Keratinocyte (primary cell): ENCODE data around the gene KIF25. TPM values are rescaled to one million over a fixed set of nuclear protein-coding genes. Genes with fewer than 3 reads are reported as not detected.

Source experiments
- DNase-seq: peaks from one replicate; pipeline ENCODE4 v3.0.0-alpha.2; 2011; ENCODE audit warnings: low read depth, missing footprints, low spot score
- FAIRE-seq: peaks from 2 replicates; lab custom pipeline; 2011; peaks lifted over from hg19 to GRCh38; lab: Jason Lieb, UNC
- H2AFZ ChIP-seq: 2 replicates; pipeline ENCODE4 v1.6.0; 2012; ENCODE audit warnings: low read length, control low read depth, inconsistent platforms; ENCODE audit not compliant: control insufficient read depth
- H3K27ac ChIP-seq: 2 replicates; pipeline ENCODE4 v1.5.1; 2011; ENCODE audit warnings: low read length; ENCODE audit not compliant: control insufficient read depth, insufficient read depth
- H3K27me3 ChIP-seq: 3 replicates; pipeline ENCODE4 v1.6.0; 2011; ENCODE audit warnings: low read length; ENCODE audit not compliant: control insufficient read depth, insufficient read depth; ENCODE audit errors: extremely low read depth
- H3K36me3 ChIP-seq, 2 experiments: 2 replicates in 1 of 2; 3 replicates in 1 of 2; pipeline ENCODE4 v1.5.1; 2011; ENCODE audit warnings: low read length in 2 of 2, mild to moderate bottlenecking in 1 of 2; ENCODE audit not compliant: control insufficient read depth in 2 of 2, insufficient read depth in 2 of 2; ENCODE audit errors: extremely low read depth in 1 of 2
- H3K4me1 ChIP-seq: 3 replicates; pipeline ENCODE4 v1.5.1; 2011; ENCODE audit warnings: low read length; ENCODE audit not compliant: control insufficient read depth, insufficient read depth; ENCODE audit errors: extremely low read depth
- H3K4me2 ChIP-seq: 3 replicates; pipeline ENCODE4 v1.6.0; 2011; ENCODE audit warnings: low read depth, low read length; ENCODE audit not compliant: control insufficient read depth, insufficient read depth; ENCODE audit errors: extremely low read depth
- H3K4me3 ChIP-seq, 3 experiments: fragments of 200-600 bp in 1 of 3; sonication (generic) in 1 of 3; 2 replicates in 2 of 3; 3 replicates in 1 of 3; pipeline ENCODE4 v1.5.1; 2011 to 2016; ENCODE audit warnings: low read length in 3 of 3, mild to moderate bottlenecking in 3 of 3, control low read depth in 2 of 3, inconsistent platforms in 1 of 3, low read depth in 1 of 3, mixed read lengths in 1 of 3, mixed run types in 1 of 3, moderate library complexity in 1 of 3; ENCODE audit not compliant: control insufficient read depth in 2 of 3, insufficient read depth in 2 of 3; ENCODE audit errors: extremely low read depth in 1 of 3
- H3K79me2 ChIP-seq: 2 replicates; pipeline ENCODE4 v1.6.0; 2012; ENCODE audit warnings: low read length; ENCODE audit not compliant: control insufficient read depth, insufficient read depth
- H3K9ac ChIP-seq: 3 replicates; pipeline ENCODE4 v1.6.0; 2011; ENCODE audit warnings: low read length; ENCODE audit not compliant: control insufficient read depth, insufficient read depth; ENCODE audit errors: extremely low read depth
- H3K9me1 ChIP-seq: 3 replicates; pipeline ENCODE4 v1.6.0; 2011; ENCODE audit warnings: low read length; ENCODE audit not compliant: control insufficient read depth, insufficient read depth; ENCODE audit errors: extremely low read depth
- H3K9me3 ChIP-seq: 2 replicates; pipeline ENCODE4 v1.5.1; 2012; ENCODE audit warnings: low read depth, low read length; ENCODE audit not compliant: control insufficient read depth
- H4K20me1 ChIP-seq: 3 replicates; pipeline ENCODE4 v1.6.0; 2011; ENCODE audit warnings: low read length; ENCODE audit not compliant: control insufficient read depth, insufficient read depth; ENCODE audit errors: extremely low read depth
- EZH2 ChIP-seq: IDR thresholded peaks from one replicate; pipeline ENCODE4 v1.6.1; 2012; ENCODE audit warnings: inconsistent platforms, mild to moderate bottlenecking, low read length, moderate library complexity
- dilution Hi-C: fragments of 300-500 bp; cut with MboI; formaldehyde crosslinking; loops from one replicate; pipeline ENCODE4 v1.7.0; 2020; ENCODE audit warnings: low sequenced_read_pairs; ENCODE audit not compliant: extremely low pct_ligation_motif_present
- polyA plus RNA-seq, 5 experiments: library from polyadenylated mRNA; depleted of rRNA in 3 of 5; stranded (reverse) in 3 of 5; stranded (forward) in 1 of 5; unstranded in 1 of 5; fragments of >200 nt; gene quantifications; 1 replicate in 1 of 5; 2 replicates in 3 of 5; 3 replicates in 1 of 5; pipeline versions ENCODE4 v1.2.1 to v1.2.3, GENCODE V29; 2011 to 2012; ENCODE audit warnings: missing spikeins in 2 of 5, low read depth in 1 of 5, low replicate concordance in 1 of 5
- TF ChIP-seq, protein P1 (sequence below), 3 experiments: IDR thresholded peaks in 1 of 3; conservative IDR thresholded peaks in 1 of 3; optimal IDR thresholded peaks in 1 of 3; 2 replicates in 2 of 3; 3 replicates in 1 of 3; pipeline versions ENCODE3 to v1.5.1; 2011; ENCODE audit warnings: low read length in 3 of 3, mild to moderate bottlenecking in 3 of 3, moderate library complexity in 2 of 3, control low read depth in 1 of 3, inconsistent platforms in 1 of 3; ENCODE audit not compliant: insufficient read depth in 2 of 3; ENCODE audit errors: extremely low read depth in 1 of 3

Gene KIF25
- polyA plus RNA-seq, 1 donor (not counting 4 experiments of a cell fraction or from before 2014, with no cell fraction given): not detected

DNA sequence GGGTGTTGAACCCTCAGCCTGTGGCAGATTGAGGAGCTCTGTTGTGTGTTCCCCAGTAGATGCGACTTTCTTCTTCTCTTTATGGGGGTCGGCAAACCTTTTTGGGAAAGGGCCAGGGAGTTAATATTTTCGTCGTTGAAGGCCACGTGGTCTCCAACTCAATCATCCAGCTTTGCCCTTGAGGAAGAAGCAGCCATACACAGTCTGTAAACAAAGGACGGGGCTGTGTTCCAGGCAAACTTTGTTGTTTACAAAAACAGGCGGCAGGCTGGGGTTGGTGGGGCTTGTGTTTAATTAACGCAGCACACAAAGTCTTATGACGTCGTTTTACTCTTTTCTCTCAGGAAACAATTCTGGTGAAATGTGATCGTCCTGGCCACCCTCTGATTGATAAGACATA, 20.2 kb downstream of the KIF25 start:
- no peaks in the 10 kb centered on the region for H3K9me1 ChIP-seq
- H2AFZ ChIP-seq: no peak overlapping the region
- TF ChIP-seq EZH2: no peak
- TF ChIP-seq, protein P1, sequence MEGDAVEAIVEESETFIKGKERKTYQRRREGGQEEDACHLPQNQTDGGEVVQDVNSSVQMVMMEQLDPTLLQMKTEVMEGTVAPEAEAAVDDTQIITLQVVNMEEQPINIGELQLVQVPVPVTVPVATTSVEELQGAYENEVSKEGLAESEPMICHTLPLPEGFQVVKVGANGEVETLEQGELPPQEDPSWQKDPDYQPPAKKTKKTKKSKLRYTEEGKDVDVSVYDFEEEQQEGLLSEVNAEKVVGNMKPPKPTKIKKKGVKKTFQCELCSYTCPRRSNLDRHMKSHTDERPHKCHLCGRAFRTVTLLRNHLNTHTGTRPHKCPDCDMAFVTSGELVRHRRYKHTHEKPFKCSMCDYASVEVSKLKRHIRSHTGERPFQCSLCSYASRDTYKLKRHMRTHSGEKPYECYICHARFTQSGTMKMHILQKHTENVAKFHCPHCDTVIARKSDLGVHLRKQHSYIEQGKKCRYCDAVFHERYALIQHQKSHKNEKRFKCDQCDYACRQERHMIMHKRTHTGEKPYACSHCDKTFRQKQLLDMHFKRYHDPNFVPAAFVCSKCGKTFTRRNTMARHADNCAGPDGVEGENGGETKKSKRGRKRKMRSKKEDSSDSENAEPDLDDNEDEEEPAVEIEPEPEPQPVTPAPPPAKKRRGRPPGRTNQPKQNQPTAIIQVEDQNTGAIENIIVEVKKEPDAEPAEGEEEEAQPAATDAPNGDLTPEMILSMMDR (optimal IDR thresholded peaks at IDR 0.05 in 1 of 3, IDR thresholded peaks at IDR 0.05 in 1 of 3, conservative IDR thresholded peaks at IDR 0.05 in 1 of 3; ENCODE audit: extremely low read depth in 1 of 3, insufficient read depth in 2 of 3, low read length in 3 of 3): no peak
- H3K4me3 ChIP-seq: no peak overlapping the region
- FAIRE-seq: no peak
- DNase-seq: no peak
- no peaks in the 10 kb centered on the region for H3K36me3 ChIP-seq
- H4K20me1 ChIP-seq: no peaks in the 10 kb centered on the region
- no peaks in the 10 kb centered on the region for H3K79me2 ChIP-seq
- dilution Hi-C loops: no loop called here
- H3K9me3 ChIP-seq: peaks cover 12% of the 10 kb centered on the region
- peaks cover 45% of the 10 kb centered on the region for H3K27me3 ChIP-seq
- peaks cover 8% of the 10 kb centered on the region for H3K4me1 ChIP-seq
- H3K9ac ChIP-seq: no peak overlapping the region
- H3K27ac ChIP-seq: no peak overlapping the region
- H3K4me2 ChIP-seq: no peak overlapping the region

DNA sequence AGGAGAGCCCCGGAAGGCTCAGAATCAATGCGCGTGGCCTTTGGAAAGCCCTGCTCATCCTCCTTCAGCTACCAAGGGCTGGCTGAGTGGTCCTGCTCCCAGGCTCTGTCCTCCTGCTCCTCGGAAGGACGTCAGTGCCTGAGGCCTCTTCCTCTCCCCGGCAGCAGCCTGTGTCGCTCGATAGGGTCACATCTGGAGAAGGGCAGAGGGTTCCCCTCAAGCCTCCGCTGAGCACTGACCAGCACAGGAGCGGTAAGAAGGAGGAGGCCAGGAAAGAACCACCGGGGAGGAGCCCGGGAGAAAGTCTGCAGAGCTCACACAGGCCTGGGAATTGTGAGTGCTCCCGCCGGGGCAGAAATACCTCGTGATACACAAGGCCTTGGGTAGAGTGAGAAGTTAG, 21.2 kb downstream of the KIF25 start:
- H3K36me3 ChIP-seq: no peaks in the 10 kb centered on the region
- dilution Hi-C loops: no loop called here
- peaks cover 39% of the 10 kb centered on the region for H3K27me3 ChIP-seq
- H3K9me1 ChIP-seq: no peaks in the 10 kb centered on the region
- no peak overlapping the region for H3K9ac ChIP-seq
- H3K79me2 ChIP-seq: no peaks in the 10 kb centered on the region
- H2AFZ ChIP-seq: no peak overlapping the region
- no peak for TF ChIP-seq EZH2
- no peaks in the 10 kb centered on the region for H4K20me1 ChIP-seq
- H3K27ac ChIP-seq: no peak overlapping the region
- no peak overlapping the region for H3K4me3 ChIP-seq
- no peak for DNase-seq
- peaks cover 7% of the 10 kb centered on the region for H3K9me3 ChIP-seq
- FAIRE-seq: no peak
- peaks cover 8% of the 10 kb centered on the region for H3K4me1 ChIP-seq
- H3K4me2 ChIP-seq: no peak overlapping the region

DNA sequence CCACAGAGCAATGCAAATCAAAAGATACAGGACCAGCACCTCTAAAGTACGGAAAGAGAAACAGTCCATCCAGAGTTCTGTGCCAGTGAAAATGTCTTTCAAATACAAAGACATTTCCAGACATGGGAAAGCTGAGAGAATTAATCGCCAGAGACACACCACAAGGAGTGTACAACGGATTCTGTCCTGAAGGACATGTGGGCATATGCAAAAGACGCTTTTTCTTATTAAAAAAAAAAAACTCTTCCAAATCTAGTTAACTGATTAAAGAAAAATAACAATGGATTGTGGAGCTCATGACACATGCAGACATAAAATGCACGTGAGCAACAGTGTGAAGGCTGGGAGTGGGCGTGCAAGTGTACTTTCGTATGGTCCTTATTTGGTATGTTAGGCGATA, 22.8 kb downstream of the KIF25 start:
- FAIRE-seq (no peak), DNase-seq (no peak)
- Histone ChIP-seq H3K4me3 (no peak overlapping the region), H3K36me3 (no peaks in the 10 kb centered on the region), H4K20me1 (no peaks in the 10 kb centered on the region), H3K27me3 (peaks cover 38% of the 10 kb centered on the region), H3K4me1 (peaks cover 8% of the 10 kb centered on the region), H2AFZ (no peak overlapping the region), H3K27ac (no peak overlapping the region), H3K4me2 (no peak overlapping the region), H3K9ac (no peak overlapping the region), H3K79me2 (no peaks in the 10 kb centered on the region), H3K9me1 (no peaks in the 10 kb centered on the region), H3K9me3 (peaks cover 6% of the 10 kb centered on the region)
- TF ChIP-seq, protein P1 (optimal IDR thresholded peaks at IDR 0.05 in 1 of 3, IDR thresholded peaks at IDR 0.05 in 1 of 3, conservative IDR thresholded peaks at IDR 0.05 in 1 of 3; ENCODE audit: extremely low read depth in 1 of 3, insufficient read depth in 2 of 3, low read length in 3 of 3): no peak
- TF ChIP-seq EZH2: no peak
- dilution Hi-C loops: no loop called here
